Epithelial cell of esophagus (primary cell): Measurements from ENCODE around the gene TUBA3C.

Experiments used
- DNase-seq: peaks from one replicate; pipeline ENCODE4 v3.0.0; 2010; ENCODE audit warnings: low read depth
- H3K4me3 ChIP-seq: 2 replicates; pipeline ENCODE4 v1.5.1; 2011; ENCODE audit warnings: mild to moderate bottlenecking, low read length, control low read depth
- CTCF ChIP-seq: IDR thresholded peaks from 2 replicates; pipeline ENCODE4 v1.5.1; 2011; ENCODE audit warnings: low read depth, mild to moderate bottlenecking, low read length, control low read depth, inconsistent platforms; ENCODE audit not compliant: insufficient read depth; ENCODE audit errors: missing control alignments

The TUBA3C gene

GRCh38 chr13:19148561-19148960 lies 33.1 kb downstream of the TUBA3C start:
- no peak for TF ChIP-seq CTCF
- no peak overlapping the region for H3K4me3 ChIP-seq
- DNase-seq, result no peak
